Stimulated activated CD4-positive, alpha-beta T cell treated with anti-CD3 and anti-CD28 coated beads, Interleukin-1b, Interleukin-23, amount 100 ng/mL, for 4 hours (primary cell): ENCODE measurements around the gene RTF1.

Source experiments
- DNase-seq, 2 donors: peaks; one replicate each; pipeline ENCODE4 v3.0.0-alpha.2; 2020; ENCODE audit warnings: low read depth in 2 of 2

The RTF1 gene

GRCh38 chr15:41487381-41487780 is 70.5 kb downstream of the RTF1 start:
- DNase-seq: no peak

DNA sequence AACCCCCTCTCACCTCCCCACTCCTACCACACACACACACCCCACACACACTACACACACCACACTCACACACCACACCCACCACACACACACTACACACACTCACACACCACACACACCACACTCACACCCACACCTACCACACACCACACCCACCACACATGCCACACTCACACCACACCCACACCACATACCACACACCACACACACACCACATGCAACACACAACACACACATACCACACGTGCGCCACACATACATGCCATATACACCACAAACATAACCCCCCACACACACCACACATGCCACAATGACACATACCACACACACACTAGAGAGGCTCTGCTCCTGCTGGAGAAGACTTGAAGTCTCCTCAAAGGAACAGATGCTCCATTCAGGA is 70.9 kb downstream of the RTF1 start:
- DNase-seq: no peak

- no peak for DNase-seq
Observed at GRCh38 chr15:41489641-41490040, 72.7 kb downstream of the RTF1 start.

DNA sequence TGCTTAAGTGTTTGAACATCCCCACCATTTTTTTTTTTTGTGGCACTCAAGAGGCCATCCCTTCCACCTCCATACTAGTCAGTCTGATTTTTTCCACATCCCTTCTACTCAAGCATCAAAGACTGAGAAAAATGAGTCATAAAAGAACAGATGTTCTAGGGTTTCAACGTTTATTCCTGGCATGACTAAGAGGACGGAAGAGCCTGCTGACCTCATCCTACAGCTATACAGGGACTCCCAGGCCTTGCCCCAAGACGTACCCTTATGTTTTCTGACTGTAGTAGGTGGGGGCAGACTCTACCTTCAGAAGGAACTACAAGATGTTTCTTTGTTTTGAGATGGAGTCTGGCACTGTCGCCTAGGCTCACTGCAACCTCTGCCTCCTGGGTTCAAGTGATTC is 73.5 kb downstream of the RTF1 start:
- DNase-seq: no peak

DNA sequence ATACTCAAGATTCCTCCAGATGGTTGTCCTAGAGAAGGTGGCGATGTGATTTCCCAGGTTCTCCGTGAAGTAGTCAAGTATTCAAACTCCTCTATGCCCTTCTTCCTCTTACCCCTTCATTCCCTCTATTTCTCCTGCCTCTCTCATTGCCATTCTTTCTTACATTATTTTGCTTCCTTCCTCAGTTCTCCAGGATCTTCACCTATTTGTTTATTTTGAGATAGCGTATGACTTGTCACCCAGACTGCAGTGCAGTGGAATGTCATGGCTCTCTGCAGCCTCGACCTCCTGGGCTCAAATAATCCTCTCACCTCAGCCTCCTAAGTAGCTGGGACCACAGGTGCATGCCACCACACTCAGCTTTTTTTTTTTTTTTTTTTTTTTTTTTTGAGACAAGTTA is 75.0 kb downstream of the RTF1 start:
- DNase-seq: no peak

- no peak for DNase-seq
Observed at GRCh38 chr15:41492597-41493204, 75.8 kb downstream of the RTF1 start.

DNA sequence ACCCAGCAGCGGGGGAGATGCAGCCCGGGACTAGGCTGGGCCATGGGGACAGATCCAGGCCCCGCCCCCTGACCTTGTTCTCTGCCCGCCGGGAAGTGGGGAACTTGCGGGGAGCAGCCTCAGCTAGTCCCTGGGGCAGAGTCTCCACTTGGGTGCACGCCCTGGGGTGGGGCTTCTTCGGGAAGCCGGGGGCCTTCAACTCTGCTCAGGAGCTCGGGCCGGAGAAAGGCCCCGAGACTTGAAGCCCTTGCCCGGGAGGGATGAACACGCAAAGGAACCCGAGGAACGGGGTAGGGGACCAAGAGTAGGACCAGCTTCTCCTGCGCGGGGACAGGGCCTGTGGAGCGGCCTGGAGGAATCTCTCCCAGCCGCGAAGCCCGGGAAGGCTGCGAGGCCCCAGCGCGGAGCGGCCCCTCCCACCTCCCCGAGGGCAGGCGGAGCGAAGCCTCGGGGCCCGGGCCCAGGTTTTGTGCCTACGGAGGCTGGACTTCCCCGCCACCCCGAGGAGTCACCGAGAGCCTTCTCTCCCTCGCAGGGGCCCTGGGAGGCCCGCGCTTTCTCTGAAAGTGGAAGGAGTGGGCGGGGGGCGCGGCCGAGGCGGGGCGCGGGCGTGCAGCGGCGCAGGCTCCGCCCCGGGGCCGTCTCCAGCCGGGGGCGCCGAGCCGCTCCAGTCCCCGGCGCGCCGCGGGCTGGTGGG is 76.5 kb downstream of the RTF1 start, which contains the start of gene ITPKA:
Gene ITPKA, plus strand, starts transcription at position 670 of the 697 bp plus-strand sequence. CDS start 54 bp downstream, outside the sequence.
- DNase-seq: peak; percentile 88 to 91

GRCh38 chr15:41493902-41494189 is 77.0 kb downstream of the RTF1 start:
- DNase-seq: no peak

DNA sequence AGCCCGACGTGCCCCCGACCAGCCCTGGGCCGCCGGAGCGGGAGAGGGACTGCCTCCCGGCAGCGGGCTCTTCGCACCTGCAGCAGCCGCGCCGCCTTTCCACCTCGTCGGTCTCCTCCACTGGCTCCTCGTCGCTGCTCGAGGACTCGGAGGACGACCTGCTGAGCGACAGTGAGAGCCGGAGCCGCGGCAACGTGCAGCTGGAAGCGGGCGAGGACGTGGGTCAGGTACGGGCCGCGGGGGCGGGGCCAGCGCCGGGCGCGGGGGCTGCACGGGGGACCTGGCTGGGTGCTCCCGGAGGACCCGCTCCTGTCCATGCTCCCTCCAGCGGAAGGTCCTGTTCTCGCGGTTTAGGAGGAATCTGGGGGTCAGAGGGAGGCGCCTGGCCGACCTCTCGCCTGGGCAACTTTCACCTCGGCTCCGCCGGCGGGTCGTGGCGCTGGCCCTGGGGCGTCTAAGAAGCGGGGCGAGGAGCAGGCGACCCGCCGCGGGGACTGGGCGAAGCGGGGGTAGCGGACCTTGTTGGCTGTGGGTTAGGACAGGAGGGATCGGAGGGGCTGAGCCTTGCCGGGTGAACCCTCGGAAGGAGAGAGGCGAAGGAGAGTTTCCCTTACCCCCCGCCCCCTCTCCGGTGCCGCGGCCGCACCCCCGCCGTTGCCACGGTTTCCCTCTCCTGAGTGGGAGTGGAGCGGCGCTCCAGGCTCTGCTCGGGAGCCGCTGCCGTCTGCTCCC is 77.5 kb downstream of the RTF1 start:
- DNase-seq: peak in 1 of 2 donors; percentile 33

GRCh38 chr15:41494922-41495735 is 78.2 kb downstream of the RTF1 start:
- peak in 1 of 2 donors; percentile 33 for DNase-seq

GRCh38 chr15:41495736-41496599 is 79.1 kb downstream of the RTF1 start:
- no peak for DNase-seq

DNA sequence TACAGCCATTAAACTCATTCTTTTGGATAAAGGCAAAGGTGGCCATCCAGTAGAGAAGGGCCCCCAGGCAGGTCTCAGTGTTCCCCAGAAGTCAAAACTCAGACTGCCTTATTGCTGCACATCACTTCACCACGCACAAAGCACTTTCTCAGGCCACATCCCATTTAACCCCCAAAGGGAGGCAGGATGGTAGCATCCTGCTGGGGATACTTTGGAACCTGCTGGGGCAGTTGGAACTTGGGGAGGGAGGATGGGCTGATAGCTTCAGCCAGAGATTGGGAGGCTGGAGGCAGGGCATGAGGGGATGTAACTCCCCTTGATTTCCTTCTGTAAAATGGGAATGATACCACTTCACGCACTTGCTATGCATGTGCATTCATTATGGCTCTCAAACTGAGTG is 81.8 kb downstream of the RTF1 start:
- no peak for DNase-seq

GRCh38 chr15:41499109-41499851 is 82.4 kb downstream of the RTF1 start:
- no peak for DNase-seq

- peak in 1 of 2 donors; percentile 34 for DNase-seq
Observed at GRCh38 chr15:41501191-41501917, 84.5 kb downstream of the RTF1 start.

DNA sequence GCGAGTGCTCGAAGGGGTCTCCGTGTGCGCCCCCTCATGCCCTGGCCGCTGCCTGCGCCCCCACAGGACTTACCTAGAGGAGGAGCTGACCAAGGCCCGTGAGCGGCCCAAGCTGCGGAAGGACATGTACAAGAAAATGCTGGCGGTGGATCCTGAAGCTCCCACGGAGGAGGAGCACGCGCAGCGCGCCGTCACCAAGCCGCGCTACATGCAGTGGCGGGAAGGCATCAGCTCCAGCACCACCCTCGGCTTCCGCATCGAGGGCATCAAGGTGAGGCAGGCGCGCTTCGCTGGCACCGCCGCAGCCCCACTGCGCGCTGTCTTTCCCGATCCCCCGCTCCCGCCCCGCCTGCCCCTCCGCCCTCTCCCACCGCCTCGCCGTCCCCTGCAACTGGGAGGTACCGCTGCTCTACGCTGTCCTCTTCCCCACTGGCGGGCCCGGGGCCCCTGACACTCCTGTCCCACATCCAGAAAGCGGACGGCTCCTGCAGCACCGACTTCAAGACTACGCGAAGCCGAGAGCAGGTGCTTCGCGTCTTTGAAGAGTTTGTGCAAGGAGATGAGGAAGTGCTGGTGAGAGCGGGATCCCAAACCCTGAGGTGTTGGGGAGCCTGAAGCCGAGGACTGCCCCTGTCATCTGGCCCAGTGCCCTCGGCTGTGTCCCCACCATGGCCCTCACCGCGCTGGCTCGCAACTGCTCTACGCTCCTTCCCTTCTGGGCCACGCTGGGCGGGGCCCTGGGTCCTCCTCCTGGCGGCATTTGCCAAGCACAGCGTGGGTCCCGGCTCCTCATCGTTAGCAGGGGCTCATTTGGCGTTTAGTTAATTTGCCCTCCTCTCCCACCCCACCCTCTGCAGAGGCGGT is 85.3 kb downstream of the RTF1 start:
- DNase-seq: no peak

DNA sequence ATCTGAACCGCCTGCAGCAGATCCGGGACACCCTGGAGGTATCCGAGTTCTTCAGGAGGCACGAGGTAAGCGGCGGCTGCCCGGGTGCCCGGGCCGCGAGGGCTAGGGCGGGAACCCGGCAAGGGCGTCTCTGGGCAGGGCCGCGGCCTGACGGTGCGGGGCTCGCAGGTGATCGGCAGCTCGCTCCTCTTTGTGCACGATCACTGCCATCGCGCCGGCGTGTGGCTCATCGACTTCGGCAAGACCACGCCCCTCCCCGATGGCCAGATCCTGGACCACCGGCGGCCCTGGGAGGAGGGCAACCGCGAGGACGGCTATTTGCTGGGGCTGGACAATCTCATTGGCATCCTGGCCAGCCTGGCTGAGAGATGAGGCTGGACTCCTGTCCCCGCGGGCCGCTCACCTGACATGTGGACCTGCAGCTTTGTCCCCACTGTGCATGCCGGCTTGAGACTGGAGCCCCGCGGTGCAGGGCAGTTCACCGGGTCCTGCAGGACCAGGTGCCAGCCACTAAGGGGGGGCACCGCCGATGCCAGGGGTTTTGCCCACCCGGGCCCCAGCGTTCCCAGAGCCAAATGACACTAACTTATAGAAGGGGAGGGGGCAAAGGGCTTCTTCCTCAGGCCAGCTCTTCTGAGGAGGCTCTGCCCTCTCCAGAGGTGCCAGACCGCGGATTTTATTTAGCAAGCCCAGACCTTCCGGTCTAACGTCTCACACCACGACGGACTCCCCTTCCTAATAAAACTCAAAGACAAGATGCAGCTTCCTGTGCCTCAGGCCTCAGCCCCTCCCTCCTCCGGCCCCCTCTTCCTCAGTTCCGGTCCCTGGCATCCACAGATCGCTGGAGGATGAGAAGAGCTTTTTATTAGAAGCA is 86.1 kb downstream of the RTF1 start:
- DNase-seq: no peak

DNA sequence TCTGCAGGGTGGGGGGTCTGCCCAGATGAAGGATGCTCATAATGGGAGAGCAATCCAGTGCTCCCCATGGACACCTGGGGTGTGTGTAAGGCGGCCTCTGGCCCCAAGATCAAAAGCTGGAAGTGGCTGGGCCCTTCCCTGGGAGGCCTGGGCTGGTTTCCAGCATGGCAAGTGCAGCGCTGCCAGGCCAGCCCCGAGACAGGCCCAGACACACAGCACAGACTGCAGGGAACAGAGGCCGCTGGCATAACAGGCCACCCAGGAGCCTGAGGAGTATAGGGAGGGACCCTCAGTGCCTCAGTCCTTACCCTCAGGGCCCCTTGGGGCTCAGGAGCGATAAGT is 86.7 kb downstream of the RTF1 start:
- no peak for DNase-seq
